GM12878 (cell line): Measurements from ENCODE around the gene NXPH2. TPM values are rescaled to one million over a fixed set of nuclear protein-coding genes. Genes with fewer than 3 reads are reported as not detected.

ENCODE experiments used
- ATAC-seq: fragments of 200-7000 bp; cut with Tn5 transposase; 3 replicates; pipeline ENCODE4 v1.9.1; 2020; ENCODE audit warnings: mild to moderate bottlenecking, moderate library complexity
- BruUV-seq: library from RNA; stranded (reverse); fragments of 400-500 nt; replicated peaks from 2 replicates; lab custom pipeline; 2021; lab: Mats Ljungman, UMichigan
- CTCF ChIA-PET: fragments of 300-600 bp; sonication (Branson Sonifier 250); formaldehyde crosslinking; extraction: SDS; loops from one replicate; lab custom pipeline; 2021; ENCODE audit warnings: inconsistent platforms; lab: Yijun Ruan, JAX
- POLR2A ChIA-PET: fragments of 350-600 bp; formaldehyde crosslinking; extraction: SDS; loops from one replicate; lab custom pipeline; 2021; ENCODE audit warnings: inconsistent platforms; lab: Charles Lee
- RAD21 ChIA-PET: fragments of 300-600 bp; sonication (Branson Sonifier 250); formaldehyde crosslinking; loops from one replicate; lab custom pipeline; 2023; ENCODE audit warnings: antibody characterized with exemption; ENCODE audit not compliant: unreplicated experiment; lab: Charles Lee
- SMC1A ChIA-PET: fragments of 300-600 bp; sonication (Branson Sonifier 250); formaldehyde crosslinking; loops from one replicate; lab custom pipeline; 2023; ENCODE audit not compliant: unreplicated experiment, uncharacterized antibody; lab: Charles Lee
- DNase-seq: peaks from one replicate; pipeline ENCODE4 v3.0.0-alpha.2; 2011; ENCODE audit warnings: low read depth, low spot score
- FAIRE-seq: peaks from 3 replicates; lab custom pipeline; 2011; peaks lifted over from hg19 to GRCh38; lab: Jason Lieb, UNC
- H2AFZ ChIP-seq: 2 replicates; pipeline ENCODE4 v1.6.0; 2011; ENCODE audit warnings: low read depth, low read length, control low read depth; ENCODE audit not compliant: control insufficient read depth
- H3K27ac ChIP-seq: 2 replicates; pipeline ENCODE4 v1.5.1; 2011; ENCODE audit warnings: control low read depth; ENCODE audit not compliant: control insufficient read depth, insufficient read depth
- H3K27me3 ChIP-seq, 2 experiments: replicated peaks in 1 of 2; 2 replicates each; pipeline versions ENCODE4 v1.6.0 to v1.6.1; 2011; ENCODE audit warnings: low read length in 1 of 2; ENCODE audit not compliant: control insufficient read depth in 2 of 2, insufficient read depth in 2 of 2
- H3K36me3 ChIP-seq, 2 experiments: 2 replicates each; pipeline ENCODE4 v1.5.1; 2011; ENCODE audit warnings: low read length in 1 of 2; ENCODE audit not compliant: control insufficient read depth in 2 of 2, insufficient read depth in 2 of 2
- H3K4me1 ChIP-seq: 2 replicates; pipeline ENCODE4 v1.6.1; 2011; ENCODE audit warnings: mild to moderate bottlenecking, low read length, moderate library complexity, mixed read lengths; ENCODE audit not compliant: control insufficient read depth, insufficient read depth
- H3K4me2 ChIP-seq: 2 replicates; pipeline ENCODE4 v1.6.0; 2011; ENCODE audit warnings: control low read depth; ENCODE audit not compliant: control insufficient read depth, insufficient read depth
- H3K4me3 ChIP-seq: fragments of 200-600 bp; sonication (generic); 2 replicates; pipeline ENCODE4 v1.5.1; 2016
- H3K79me2 ChIP-seq: 2 replicates; pipeline ENCODE4 v1.6.0; 2011; ENCODE audit warnings: low read length; ENCODE audit not compliant: control insufficient read depth, insufficient read depth
- H3K9ac ChIP-seq: 2 replicates; pipeline ENCODE4 v1.8.0; 2011; ENCODE audit warnings: low read length, control low read depth, mixed read lengths; ENCODE audit not compliant: control insufficient read depth, insufficient read depth
- H3K9me3 ChIP-seq: replicated peaks from 3 replicates; pipeline ENCODE4 v1.5.1; 2011; ENCODE audit warnings: mild to moderate bottlenecking, low read length; ENCODE audit not compliant: control insufficient read depth, insufficient read depth
- H4K20me1 ChIP-seq: 2 replicates; pipeline ENCODE4 v1.6.0; 2011; ENCODE audit not compliant: control insufficient read depth, insufficient read depth
- BCL11A ChIP-seq: IDR thresholded peaks from 2 replicates; pipeline ENCODE4 v1.6.1; 2011; ENCODE audit warnings: low read depth, low read length
- BHLHE40 ChIP-seq, 2 experiments: fragments of 450-650 bp in 1 of 2; IDR thresholded peaks; 2 replicates each; pipeline ENCODE4 v1.6.1; 2011 to 2017; ENCODE audit warnings: low read depth in 2 of 2, borderline replicate concordance in 1 of 2, improper control_type of control experiment in 1 of 2, low read length in 1 of 2, mild to moderate bottlenecking in 1 of 2
- CEBPB ChIP-seq, 2 experiments: fragments of 150-350 bp in 1 of 2; IDR thresholded peaks; 2 replicates each; pipeline ENCODE4 v1.6.1; 2012 to 2014; ENCODE audit warnings: low read depth in 2 of 2, low read length in 2 of 2, borderline replicate concordance in 1 of 2, inconsistent platforms in 1 of 2
- CREB1 ChIP-seq: IDR thresholded peaks from 2 replicates; pipeline ENCODE4 v1.6.1; 2012; ENCODE audit warnings: low read depth, mild to moderate bottlenecking, inconsistent platforms
- HDAC2 ChIP-seq: fragments of 200-600 bp; sonication (generic); IDR thresholded peaks from 2 replicates; pipeline ENCODE4 v1.6.1; 2017
- HDAC6 ChIP-seq: fragments of 200-600 bp; sonication (generic); IDR thresholded peaks from one replicate; pipeline ENCODE4 v1.8.0; 2017; ENCODE audit warnings: antibody characterized with exemption; ENCODE audit not compliant: unreplicated experiment
- IKZF2 ChIP-seq, 2 experiments: fragments of 450-650 bp; IDR thresholded peaks; 2 replicates each; pipeline ENCODE4 v1.6.1; 2017; ENCODE audit warnings: mild to moderate bottlenecking in 2 of 2, moderate library complexity in 2 of 2
- MXI1 ChIP-seq: fragments of 150-350 bp; IDR thresholded peaks from 2 replicates; pipeline ENCODE4 v1.6.1; 2011; ENCODE audit warnings: low read depth, mild to moderate bottlenecking, inconsistent platforms, low read length, improper control_type of control experiment
- NRF1 ChIP-seq: conservative IDR thresholded peaks from 2 replicates; pipeline ENCODE4 v1.6.1; 2011; ENCODE audit warnings: mild to moderate bottlenecking, low read depth, low read length, improper control_type of control experiment
- SIN3A ChIP-seq: IDR thresholded peaks from 2 replicates; pipeline ENCODE4 v1.6.1; 2012; ENCODE audit warnings: low read depth, low read length, improper control_type of control experiment
- WGBS: methylation state at CpG from one replicate; pipeline ENCODE4 v1.1.6; 2016; ENCODE audit warnings: low lambda C conversion rate; ENCODE audit not compliant: insufficient replicate concordance, insufficient coverage; ENCODE audit errors: missing lambda C conversion rate; 5-methylcytosine and 5-hydroxymethylcytosine counted together
- in situ Hi-C: fragments of 300-500 bp; cut with MboI; formaldehyde crosslinking; loops from 9 replicates; pipeline ENCODE4 v1.14.3; 2018; ENCODE audit warnings: mixed read lengths
- intact Hi-C: fragments of 100-400 bp; cut with micrococcal nuclease; formaldehyde crosslinking; loops from one replicate; pipeline ENCODE4 v1.14.2; 2022; ENCODE audit not compliant: unreplicated experiment
- polyA plus RNA-seq, 11 experiments: library from polyadenylated mRNA; depleted of rRNA in 4 of 11; unstranded in 6 of 11; stranded (reverse) in 5 of 11; fragments of >200 nt; fragmentation: Nextera tagmentation in 4 of 11; fragmentation: Illumina TruSeq in 1 of 11; extraction: Ambion mirVana in 4 of 11; extraction: Trizol in 1 of 11; gene quantifications; 1 replicate in 1 of 11; 2 replicates in 10 of 11; pipeline versions ENCODE4 v1.2.1 to v1.2.3, GENCODE V29; 2011 to 2016; ENCODE audit warnings: inconsistent platforms in 2 of 11, missing spikeins in 2 of 11, low read depth in 1 of 11
- total RNA-seq, 4 experiments: library from RNA; depleted of rRNA in 3 of 4; stranded (reverse); fragments of >200 nt in 3 of 4; fragmentation: Illumina TruSeq in 1 of 4; extraction: Trizol in 1 of 4; gene quantifications; 2 replicates each; pipeline versions ENCODE4 v1.2.1 to v1.2.3, GENCODE V29; 2013 to 2021

Gene NXPH2
- total and polyA plus RNA-seq, 10 of the 15 experiments (the other 5 are each of a cell fraction or from before 2014, with no cell fraction given) = not detected

- Histone ChIP-seq H3K9ac (no peak overlapping the region), H3K4me2 (no peak overlapping the region), H3K79me2 (no peaks in the 10 kb centered on the region), H3K36me3 (no peaks in the 10 kb centered on the region), H4K20me1 (no peaks in the 10 kb centered on the region), H3K9me3 (no peaks in the 10 kb centered on the region), H3K27ac (no peak overlapping the region), H2AFZ (no peak overlapping the region), H3K4me3 (no peak overlapping the region), H3K4me1 (no peaks in the 10 kb centered on the region), H3K27me3 (peaks cover 0 to 2% of the 10 kb centered on the region in 2 experiments; a peak in 1 of 4 replicates)
- in situ Hi-C loops = no loop called here
- no peak for DNase-seq
- BruUV-seq = no TSS peak
- TF ChIP-seq IKZF2 (IDR thresholded peaks at IDR 0.05) = no peak
- TF ChIP-seq CEBPB (IDR thresholded peaks at IDR 0.05; ENCODE audit: borderline replicate concordance in 1 of 2, low read depth in 2 of 2, low read length in 2 of 2) = no peak
- TF ChIP-seq NRF1 = no peak
- TF ChIP-seq CREB1 = no peak
- TF ChIP-seq MXI1 = no peak
- TF ChIP-seq HDAC6 = no peak
- no peak for TF ChIP-seq HDAC2
- TF ChIP-seq SIN3A = no peak
- no peak for TF ChIP-seq BCL11A
- TF ChIP-seq BHLHE40 (IDR thresholded peaks at IDR 0.05; ENCODE audit: borderline replicate concordance in 1 of 2, low read depth in 2 of 2, low read length in 1 of 2) = no peak
- ChIA-PET SMC1A (no interaction called here), CTCF (interaction anchor here (0.6 kb wide), 3 partner anchors 151 to 727 kb away, joined by 3 read pairs; no protein-coding TSS in a partner anchor), RAD21 (no interaction called here), POLR2A (no interaction called here)
- WGBS = 79% methylated on average over 4 of the region's 5 CpGs
- ATAC-seq = no peak
- FAIRE-seq = no peak
- intact Hi-C loops = no loop called here
Measured at GRCh38 chr2:138637686-138638085, 142.5 kb downstream of the NXPH2 start.
